Peyer's patch (tissue), 4 donors: Measurements from ENCODE around the gene PFN3.

ENCODE experiments used
- POLR2A ChIP-seq, 2 donors: fragments of 450-650 bp; IDR thresholded peaks; one replicate each; pipeline ENCODE4 v1.5.1; 2017; ENCODE audit warnings: antibody characterized with exemption in 2 of 2, mild to moderate bottlenecking in 2 of 2, moderate library complexity in 2 of 2
- TF ChIP-seq, protein P1 (sequence below), 6 experiments: fragments of 450-650 bp in 4 of 6; fragments of 200-600 bp in 2 of 6; sonication (generic) in 1 of 6; IDR thresholded peaks; one replicate each; pipeline ENCODE4 v1.5.1; 2017 to 2019; ENCODE audit warnings: antibody characterized with exemption in 6 of 6, mild to moderate bottlenecking in 3 of 6, moderate library complexity in 1 of 6

DNA sequence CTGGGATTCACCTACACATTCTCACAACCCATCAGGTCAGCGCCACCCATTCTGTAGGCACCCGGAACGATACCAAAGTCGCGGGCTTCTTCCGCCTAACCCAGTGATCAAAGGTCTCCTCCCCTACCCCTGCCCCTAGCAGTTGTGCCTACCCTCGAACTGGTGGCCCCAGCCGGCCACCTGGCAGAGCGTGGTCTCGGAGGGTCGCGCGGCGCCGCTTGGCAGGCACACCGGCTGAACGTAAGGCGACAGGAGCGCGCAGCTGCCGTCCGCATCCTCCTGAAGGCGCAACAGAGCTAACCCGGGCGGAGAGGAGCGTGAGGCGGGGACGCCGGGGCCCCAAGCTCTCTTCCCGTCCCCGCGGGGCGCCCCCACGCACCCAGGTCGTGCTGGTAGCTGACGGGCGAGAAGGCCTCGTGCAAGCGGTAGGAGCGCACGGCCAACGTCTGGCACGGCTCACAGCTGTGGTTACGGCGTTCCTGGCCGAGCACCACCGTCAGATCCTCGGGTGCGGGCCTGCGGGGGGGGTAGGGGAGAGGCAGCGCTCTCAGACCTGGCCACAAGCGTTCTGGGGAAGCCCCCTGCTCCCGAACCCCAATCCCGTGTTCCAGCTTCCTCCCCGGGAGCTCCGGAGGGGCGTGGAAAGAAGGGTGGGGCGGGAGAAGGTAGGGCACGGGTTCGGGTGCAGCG is 2.8 kb upstream of the PFN3 start:
- no peak for TF ChIP-seq POLR2A (IDR thresholded peaks at IDR 0.05)
- TF ChIP-seq, protein P1, sequence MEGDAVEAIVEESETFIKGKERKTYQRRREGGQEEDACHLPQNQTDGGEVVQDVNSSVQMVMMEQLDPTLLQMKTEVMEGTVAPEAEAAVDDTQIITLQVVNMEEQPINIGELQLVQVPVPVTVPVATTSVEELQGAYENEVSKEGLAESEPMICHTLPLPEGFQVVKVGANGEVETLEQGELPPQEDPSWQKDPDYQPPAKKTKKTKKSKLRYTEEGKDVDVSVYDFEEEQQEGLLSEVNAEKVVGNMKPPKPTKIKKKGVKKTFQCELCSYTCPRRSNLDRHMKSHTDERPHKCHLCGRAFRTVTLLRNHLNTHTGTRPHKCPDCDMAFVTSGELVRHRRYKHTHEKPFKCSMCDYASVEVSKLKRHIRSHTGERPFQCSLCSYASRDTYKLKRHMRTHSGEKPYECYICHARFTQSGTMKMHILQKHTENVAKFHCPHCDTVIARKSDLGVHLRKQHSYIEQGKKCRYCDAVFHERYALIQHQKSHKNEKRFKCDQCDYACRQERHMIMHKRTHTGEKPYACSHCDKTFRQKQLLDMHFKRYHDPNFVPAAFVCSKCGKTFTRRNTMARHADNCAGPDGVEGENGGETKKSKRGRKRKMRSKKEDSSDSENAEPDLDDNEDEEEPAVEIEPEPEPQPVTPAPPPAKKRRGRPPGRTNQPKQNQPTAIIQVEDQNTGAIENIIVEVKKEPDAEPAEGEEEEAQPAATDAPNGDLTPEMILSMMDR (IDR thresholded peaks at IDR 0.05) = no peak
